ENCODE results near the gene ARHGAP6. TPM values are rescaled to one million over a fixed set of nuclear protein-coding genes. Genes with fewer than 3 reads are reported as not detected.

The ARHGAP6 gene
- total and polyA plus RNA-seq, 2 donors (not counting 3 experiments of a cell fraction or from before 2014, with no cell fraction given): 0.69 to 0.83 TPM

GRCh38 chrX:11407331-11408108, 258.2 kb downstream of the ARHGAP6 start:
- TF ChIP-seq EZH2 (IDR thresholded peaks at IDR 0.05; ENCODE audit: borderline replicate concordance, low read depth, low read length, severe bottlenecking) (no peak), JUN (IDR thresholded peaks at IDR 0.05; ENCODE audit: borderline replicate concordance, insufficient read depth, insufficient read length, low read depth) (no peak), GATA2 (IDR thresholded peaks at IDR 0.05; ENCODE audit: insufficient read depth, insufficient read length, low read depth, low read length) (no peak), MYC (IDR thresholded peaks at IDR 0.05; ENCODE audit: low read depth, low read length) (no peak), FOS (IDR thresholded peaks at IDR 0.05; ENCODE audit: borderline replicate concordance, insufficient read depth, low read length) (no peak)
- Histone ChIP-seq H3K4me3 (replicated peaks in 1 of 3; ENCODE audit: insufficient read depth in 1 of 3, low read depth in 1 of 3, low read length in 3 of 3) (no peak overlapping the region), H3K9me3 (replicated peaks; ENCODE audit: control insufficient read depth, insufficient read depth, low read length) (no peaks in the 10 kb centered on the region), H3K4me2 (ENCODE audit: insufficient read depth, low read length) (no peak overlapping the region), H3K27ac (ENCODE audit: insufficient read depth, low read depth, low read length) (no peak overlapping the region), H3K36me3 (ENCODE audit: control insufficient read depth in 2 of 2, extremely low read depth in 1 of 2, insufficient read depth in 2 of 2, low read length in 2 of 2) (no peaks in the 10 kb centered on the region), H3K79me2 (ENCODE audit: control insufficient read depth, insufficient read depth, low read length) (no peaks in the 10 kb centered on the region), H4K20me1 (replicated peaks; ENCODE audit: control insufficient read depth, extremely low read depth, insufficient read depth, low read length) (no peaks in the 10 kb centered on the region), H3K9me1 (replicated peaks; ENCODE audit: control insufficient read depth, extremely low read depth, insufficient read depth, low read length) (no peaks in the 10 kb centered on the region), H3K9ac (replicated peaks; ENCODE audit: extremely low read depth, insufficient read depth, low read length) (no peak overlapping the region), H3K4me1 (ENCODE audit: control insufficient read depth, extremely low read depth, insufficient read depth, low read length) (peaks cover under 1% of the 10 kb centered on the region), H3K27me3 (ENCODE audit: control insufficient read depth in 2 of 2, insufficient read depth in 2 of 2, low read length in 2 of 2) (no peaks in the 10 kb centered on the region), H2AFZ (ENCODE audit: low read depth, low read length) (no peak overlapping the region)
- intact Hi-C loops (cut with micrococcal nuclease) (no loop called here), dilution Hi-C loops (cut with MboI; ENCODE audit: extremely low pct_ligation_motif_present, low sequenced_read_pairs) (no loop called here)
- BruUV-seq (replicated peaks): no TSS peak
- no peak for DNase-seq (ENCODE audit: low read depth, low spot score)
- FAIRE-seq: no peak
- CTCF ChIA-PET: no interaction called here
- POLR2A ChIA-PET: no interaction called here

DNA sequence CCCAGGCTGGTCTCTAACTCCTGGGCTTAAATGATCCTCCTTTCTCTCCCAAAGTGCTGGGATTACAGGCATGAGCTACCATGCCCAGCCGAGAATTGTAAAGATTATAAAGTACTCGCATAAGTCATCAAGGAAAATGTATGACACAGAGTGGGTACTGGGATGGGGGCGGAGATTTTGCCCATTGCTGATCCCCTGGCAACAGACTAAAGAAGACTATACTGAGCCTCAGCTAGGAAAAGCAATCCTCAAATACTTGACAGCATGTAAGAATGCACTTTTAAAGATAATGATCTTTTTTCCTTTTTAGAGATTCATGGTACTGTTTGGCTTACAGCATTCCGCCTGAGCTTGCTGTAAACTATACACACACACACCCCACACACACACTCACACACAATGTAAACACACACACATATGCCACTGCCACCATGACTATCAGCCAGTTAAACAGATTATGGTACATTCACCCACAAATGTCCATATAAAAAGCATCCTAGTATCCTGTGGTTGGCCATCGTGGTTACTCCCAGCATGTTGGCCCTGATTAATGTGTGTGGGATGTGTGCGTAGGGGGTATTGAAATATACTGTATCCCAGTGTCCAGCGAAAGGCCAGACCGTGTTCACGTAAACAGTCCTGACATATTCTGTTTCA, 259.5 kb downstream of the ARHGAP6 start:
- intact Hi-C loops (cut with micrococcal nuclease): no loop called here
- TF ChIP-seq GATA2 (IDR thresholded peaks at IDR 0.05; ENCODE audit: insufficient read depth, insufficient read length, low read depth, low read length) (no peak), MYC (IDR thresholded peaks at IDR 0.05; ENCODE audit: low read depth, low read length) (no peak), EZH2 (IDR thresholded peaks at IDR 0.05; ENCODE audit: borderline replicate concordance, low read depth, low read length, severe bottlenecking) (no peak), JUN (IDR thresholded peaks at IDR 0.05; ENCODE audit: borderline replicate concordance, insufficient read depth, insufficient read length, low read depth) (no peak), POLR2AphosphoS5 (IDR thresholded peaks at IDR 0.05; ENCODE audit: insufficient read depth, low read depth, low read length) (no peak), POLR2A (IDR thresholded peaks at IDR 0.05; ENCODE audit: low read depth, low read length) (no peak), FOS (IDR thresholded peaks at IDR 0.05; ENCODE audit: borderline replicate concordance, insufficient read depth, low read length) (no peak), MAX (IDR thresholded peaks at IDR 0.05; ENCODE audit: insufficient read depth, insufficient read length) (no peak)
- TF ChIP-seq, protein P1, sequence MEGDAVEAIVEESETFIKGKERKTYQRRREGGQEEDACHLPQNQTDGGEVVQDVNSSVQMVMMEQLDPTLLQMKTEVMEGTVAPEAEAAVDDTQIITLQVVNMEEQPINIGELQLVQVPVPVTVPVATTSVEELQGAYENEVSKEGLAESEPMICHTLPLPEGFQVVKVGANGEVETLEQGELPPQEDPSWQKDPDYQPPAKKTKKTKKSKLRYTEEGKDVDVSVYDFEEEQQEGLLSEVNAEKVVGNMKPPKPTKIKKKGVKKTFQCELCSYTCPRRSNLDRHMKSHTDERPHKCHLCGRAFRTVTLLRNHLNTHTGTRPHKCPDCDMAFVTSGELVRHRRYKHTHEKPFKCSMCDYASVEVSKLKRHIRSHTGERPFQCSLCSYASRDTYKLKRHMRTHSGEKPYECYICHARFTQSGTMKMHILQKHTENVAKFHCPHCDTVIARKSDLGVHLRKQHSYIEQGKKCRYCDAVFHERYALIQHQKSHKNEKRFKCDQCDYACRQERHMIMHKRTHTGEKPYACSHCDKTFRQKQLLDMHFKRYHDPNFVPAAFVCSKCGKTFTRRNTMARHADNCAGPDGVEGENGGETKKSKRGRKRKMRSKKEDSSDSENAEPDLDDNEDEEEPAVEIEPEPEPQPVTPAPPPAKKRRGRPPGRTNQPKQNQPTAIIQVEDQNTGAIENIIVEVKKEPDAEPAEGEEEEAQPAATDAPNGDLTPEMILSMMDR (IDR thresholded peaks at IDR 0.05; ENCODE audit: extremely low read depth in 1 of 2, insufficient read depth in 1 of 2, low read depth in 1 of 2, low read length in 2 of 2): no peak
- no peaks in the 10 kb centered on the region for H3K9me1 ChIP-seq (replicated peaks; ENCODE audit: control insufficient read depth, extremely low read depth, insufficient read depth, low read length)
- H3K27ac ChIP-seq (ENCODE audit: insufficient read depth, low read depth, low read length): no peak overlapping the region
- FAIRE-seq (no peak), DNase-seq (ENCODE audit: low read depth, low spot score) (no peak)
- no peaks in the 10 kb centered on the region for H3K4me1 ChIP-seq (ENCODE audit: control insufficient read depth, extremely low read depth, insufficient read depth, low read length)
- no peaks in the 10 kb centered on the region for H3K79me2 ChIP-seq (ENCODE audit: control insufficient read depth, insufficient read depth, low read length)
- no peaks in the 10 kb centered on the region for H3K9me3 ChIP-seq (replicated peaks; ENCODE audit: control insufficient read depth, insufficient read depth, low read length)
- ChIA-PET CTCF (no interaction called here), POLR2A (no interaction called here)
- no peak overlapping the region for H3K4me3 ChIP-seq (replicated peaks in 1 of 3; ENCODE audit: insufficient read depth in 1 of 3, low read depth in 1 of 3, low read length in 3 of 3)
- dilution Hi-C loops (cut with MboI; ENCODE audit: extremely low pct_ligation_motif_present, low sequenced_read_pairs): no loop called here
- H3K4me2 ChIP-seq (ENCODE audit: insufficient read depth, low read length): no peak overlapping the region
- H3K36me3 ChIP-seq (ENCODE audit: control insufficient read depth in 2 of 2, extremely low read depth in 1 of 2, insufficient read depth in 2 of 2, low read length in 2 of 2): no peaks in the 10 kb centered on the region
- BruUV-seq (replicated peaks): no TSS peak
- H3K9ac ChIP-seq (replicated peaks; ENCODE audit: extremely low read depth, insufficient read depth, low read length): no peak overlapping the region
- H2AFZ ChIP-seq (ENCODE audit: low read depth, low read length): no peak overlapping the region
- H3K27me3 ChIP-seq (ENCODE audit: control insufficient read depth in 2 of 2, insufficient read depth in 2 of 2, low read length in 2 of 2): no peaks in the 10 kb centered on the region
- H4K20me1 ChIP-seq (replicated peaks; ENCODE audit: control insufficient read depth, extremely low read depth, insufficient read depth, low read length): no peaks in the 10 kb centered on the region
